Measurements from ENCODE around the gene ZNF654.

The ZNF654 gene

DNA sequence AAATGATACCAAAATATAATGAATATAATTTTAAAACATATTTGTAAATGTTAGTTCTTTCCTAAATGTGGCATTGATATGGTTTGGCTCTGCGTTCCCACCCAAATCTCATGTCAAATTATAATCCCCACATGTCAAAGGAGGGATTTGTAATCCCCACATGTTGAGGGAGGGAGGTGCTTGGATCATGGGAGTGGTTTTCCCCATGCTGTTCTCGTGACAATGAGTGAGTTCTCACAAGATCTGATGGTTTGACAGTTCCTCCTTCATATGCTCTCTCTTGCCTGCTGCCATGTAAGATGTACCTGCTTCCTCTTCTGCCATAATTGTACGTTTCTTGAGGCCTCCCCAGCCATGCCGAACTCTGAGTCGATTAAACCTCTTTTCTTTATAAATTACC is 12.3 kb upstream of the ZNF654 start:
- H3K36me3 ChIP-seq: no peaks in the 10 kb centered on the region
- H3K27me3 ChIP-seq: no peaks in the 10 kb centered on the region
- H4K20me1 ChIP-seq: no peaks in the 10 kb centered on the region
- H3K4me1 ChIP-seq: peaks cover 0 to 3% (median 0%) of the 10 kb centered on the region in 10 experiments; a peak in 1 of 20 replicates
- H3K9me3 ChIP-seq (replicated peaks in 1 of 11): 0 out of 22 replicates have a peak, but pooled peaks cover 0 to 9% (median 0%) of the 10 kb centered on the region in 11 experiments
- no peak for TF ChIP-seq Cebpa-rat (IDR thresholded peaks at IDR 0.05)
- H3K4me2 ChIP-seq: no peak overlapping the region
- H3K4me3 ChIP-seq: no peak overlapping the region
- no peak overlapping the region for H3K9ac ChIP-seq
- H3K27ac ChIP-seq: no peak overlapping the region

DNA sequence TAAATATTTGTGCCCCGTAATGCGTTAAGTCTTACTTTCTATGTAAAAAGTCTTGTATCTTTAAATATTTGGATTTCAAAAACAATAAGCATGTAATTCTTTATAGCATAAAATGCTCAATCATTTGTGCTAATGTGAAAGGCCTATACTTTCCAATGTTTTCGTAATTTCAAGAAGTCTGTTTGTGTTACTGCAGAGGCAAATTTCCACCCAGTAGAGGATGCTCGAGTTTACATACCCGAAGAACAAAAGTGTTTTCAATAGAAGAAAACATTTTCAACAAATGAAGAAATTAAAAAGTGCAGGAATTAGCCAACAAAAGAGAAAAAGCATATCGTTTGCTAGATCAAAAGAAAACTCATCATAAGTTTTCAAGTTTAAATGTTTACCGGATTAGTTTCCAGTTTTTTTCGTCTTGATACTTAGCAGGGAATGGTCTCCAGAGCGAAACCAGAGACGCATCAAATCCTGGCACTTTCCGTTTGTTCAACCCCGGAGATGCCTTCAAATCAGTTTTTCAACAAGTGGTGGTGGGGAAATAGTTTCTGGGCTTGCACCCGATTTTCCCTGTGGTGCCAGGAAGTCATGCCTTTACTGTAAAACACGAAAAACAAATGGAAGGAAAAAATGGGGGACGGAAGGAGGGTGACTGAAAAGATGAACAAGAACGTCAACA is 1.3 kb upstream of the ZNF654 start:
- no peak for TF ChIP-seq Cebpa-rat (IDR thresholded peaks at IDR 0.05)
- Histone ChIP-seq H3K4me1 (peaks cover 13 to 42% (median 33%) of the 10 kb centered on the region in 10 experiments), H3K27ac (peak overlapping the region; percentile 92 to 99 (median 96)), H3K9me3 (replicated peaks in 1 of 11) (peaks cover 0 to under 1% (median 0%) of the 10 kb centered on the region in 11 experiments; a peak in 2 of 22 replicates), H3K27me3 (no peaks in the 10 kb centered on the region), H3K36me3 (peaks cover 20 to 47% (median 30%) of the 10 kb centered on the region in 11 experiments), H3K9ac (peak overlapping the region; percentile 92 to 98 (median 95)), H3K4me2 (peak overlapping the region; percentile 73 to 91 (median 76)), H3K4me3 (peak overlapping the region; percentile 86 to 100 (median 97)), H4K20me1 (peaks cover 11 to 58% (median 44%) of the 10 kb centered on the region in 11 experiments; a peak in 18 of 22 replicates)

DNA sequence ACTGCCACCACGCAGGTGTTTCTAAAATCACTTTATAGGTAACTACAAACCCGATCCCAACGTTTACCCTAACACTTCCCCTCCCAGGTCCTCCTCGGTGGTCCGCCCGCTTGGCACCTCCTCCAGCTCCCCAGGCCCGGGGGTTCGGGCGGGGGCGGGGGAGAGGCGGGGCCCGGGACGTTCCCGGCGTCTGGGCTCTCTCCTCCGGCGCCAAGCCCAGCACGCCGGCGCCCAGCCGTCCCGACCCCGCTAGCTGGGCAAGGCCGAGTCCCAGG is 812 bp upstream of the ZNF654 start:
- Histone ChIP-seq H3K9me3 (replicated peaks in 1 of 11) (peaks cover 0 to 5% (median 0%) of the 10 kb centered on the region in 11 experiments; a peak in 5 of 22 replicates), H3K4me3 (peak overlapping the region; percentile 86 to 100 (median 97)), H3K36me3 (peaks cover 20 to 48% (median 31%) of the 10 kb centered on the region in 11 experiments), H3K9ac (peak overlapping the region; percentile 92 to 98 (median 95)), H3K27me3 (no peaks in the 10 kb centered on the region), H3K4me2 (peak overlapping the region; percentile 73 to 91 (median 76)), H3K4me1 (peaks cover 13 to 47% (median 35%) of the 10 kb centered on the region in 10 experiments), H4K20me1 (peaks cover 11 to 63% (median 45%) of the 10 kb centered on the region in 11 experiments; a peak in 19 of 22 replicates), H3K27ac (peak overlapping the region; percentile 92 to 99 (median 96))
- TF ChIP-seq Cebpa-rat (IDR thresholded peaks at IDR 0.05): no peak

DNA sequence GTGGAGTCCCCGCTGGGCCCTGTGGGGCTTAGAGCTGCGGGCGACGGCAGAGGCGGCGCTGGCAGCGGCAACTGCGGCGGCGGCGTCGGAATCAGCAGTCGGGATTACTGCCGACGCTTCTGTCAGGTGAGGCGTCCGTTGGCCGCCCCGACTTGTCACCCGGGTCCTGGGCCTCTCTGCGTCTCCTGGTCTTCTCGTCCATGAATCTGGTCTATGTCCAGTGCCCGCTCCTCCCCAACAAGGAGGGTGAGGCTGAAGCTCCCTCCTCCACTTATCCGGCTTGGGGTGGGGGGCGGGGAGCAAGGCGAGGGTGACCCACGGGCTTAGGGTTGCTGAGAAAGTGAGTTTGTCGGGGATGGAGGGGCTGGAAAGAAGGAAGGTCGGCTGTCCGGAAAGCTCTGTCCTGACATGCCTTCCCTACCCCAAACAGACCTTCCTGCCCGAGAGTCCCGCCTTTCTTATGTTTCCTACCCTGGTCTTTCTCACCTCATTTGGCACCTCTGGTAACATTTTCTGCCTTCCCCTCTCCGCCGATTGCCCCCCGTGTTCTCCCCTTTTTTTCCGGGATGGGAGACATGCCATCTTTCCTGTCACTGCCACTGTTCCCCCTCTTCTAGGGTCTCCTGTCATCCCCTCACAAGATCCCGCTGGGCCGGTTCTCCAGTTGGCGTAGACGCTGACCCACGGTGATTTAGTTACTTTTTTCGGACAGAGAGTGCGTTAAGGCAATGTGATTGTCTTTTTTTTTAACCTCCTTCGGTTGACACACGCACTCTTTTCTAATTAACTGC is 520 bp downstream of the ZNF654 start:
- Histone ChIP-seq H3K4me3 (peak overlapping the region; percentile 86 to 100 (median 97)), H3K36me3 (peaks cover 19 to 36% (median 27%) of the 10 kb centered on the region in 11 experiments), H3K27me3 (no peaks in the 10 kb centered on the region), H3K27ac (peak overlapping the region; percentile 92 to 99 (median 96)), H3K9ac (peak overlapping the region; percentile 92 to 98 (median 95)), H3K4me2 (peak overlapping the region; percentile 80 to 95 (median 88)), H4K20me1 (peaks cover 11 to 76% (median 51%) of the 10 kb centered on the region in 11 experiments; a peak in 19 of 22 replicates), H3K4me1 (peaks cover 22 to 61% (median 44%) of the 10 kb centered on the region in 10 experiments), H3K9me3 (replicated peaks in 1 of 11) (peaks cover 0 to 11% (median 6%) of the 10 kb centered on the region in 11 experiments; a peak in 11 of 22 replicates)
- TF ChIP-seq Cebpa-rat (IDR thresholded peaks at IDR 0.05): no peak

DNA sequence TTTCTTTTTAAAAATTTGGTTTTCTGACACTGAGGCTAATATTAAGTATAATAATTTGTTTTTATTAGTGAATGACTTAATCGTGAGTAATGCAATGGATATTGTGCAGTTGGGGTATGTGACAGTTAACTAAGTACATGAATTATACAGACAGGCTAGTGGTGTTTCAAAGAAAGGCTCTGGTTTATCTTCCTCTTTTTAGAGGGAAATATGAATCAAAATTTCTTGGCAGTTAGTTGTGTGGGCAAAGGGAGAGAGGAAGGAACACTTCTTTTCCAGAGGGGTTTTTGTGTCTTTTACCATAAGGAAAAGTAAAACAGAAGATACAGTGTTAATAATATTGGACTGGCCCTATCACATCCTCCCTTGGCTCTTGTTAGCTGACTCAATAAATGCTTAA is 2.7 kb downstream of the ZNF654 start:
- Histone ChIP-seq H3K4me3 (peak overlapping the region; percentile 86 to 100 (median 97); a peak in 12 of 20 replicates), H3K9ac (peak overlapping the region in 10 of 11 experiments; percentile 4 to 98 (median 48); a peak in 11 of 22 replicates), H3K4me2 (peak overlapping the region; percentile 48 to 95 (median 88)), H4K20me1 (peaks cover 11 to 77% (median 47%) of the 10 kb centered on the region in 11 experiments; a peak in 18 of 22 replicates), H3K27ac (peak overlapping the region in 8 of 11 experiments; percentile 1 to 58 (median 30); a peak in 9 of 22 replicates), H3K4me1 (peaks cover 22 to 48% (median 39%) of the 10 kb centered on the region in 10 experiments), H3K27me3 (no peaks in the 10 kb centered on the region), H3K36me3 (peaks cover 12 to 30% (median 21%) of the 10 kb centered on the region in 11 experiments; a peak in 21 of 22 replicates), H3K9me3 (replicated peaks in 1 of 11) (peaks cover 0 to 32% (median 24%) of the 10 kb centered on the region in 11 experiments; a peak in 19 of 22 replicates)
- no peak for TF ChIP-seq Cebpa-rat (IDR thresholded peaks at IDR 0.05)

DNA sequence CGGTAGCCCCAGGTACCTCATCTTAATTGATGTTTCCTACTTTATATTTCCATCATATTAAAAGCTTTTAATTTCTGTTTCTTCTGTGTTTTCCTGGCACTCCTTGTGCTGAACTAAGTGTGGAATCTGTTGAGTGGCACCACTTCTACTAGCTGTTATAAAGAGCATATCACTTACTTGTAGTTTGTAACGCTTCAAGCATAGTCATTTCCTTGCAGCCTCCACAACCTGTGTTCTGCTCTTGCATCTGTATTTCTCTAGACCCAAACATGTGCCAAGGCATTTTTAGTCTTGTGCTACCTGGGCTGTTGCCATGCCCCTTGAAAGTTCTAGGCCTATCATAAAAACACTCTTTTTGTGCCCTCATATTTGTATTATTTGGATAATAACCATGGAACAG is 16.0 kb downstream of the ZNF654 start:
- H3K27ac ChIP-seq: no peak overlapping the region
- no peak for TF ChIP-seq Cebpa-rat (IDR thresholded peaks at IDR 0.05)
- no peaks in the 10 kb centered on the region for H3K4me1 ChIP-seq
- peaks cover 28 to 92% (median 78%) of the 10 kb centered on the region in 11 experiments for H3K9me3 ChIP-seq (replicated peaks in 1 of 11)
- H3K36me3 ChIP-seq: peaks cover 23 to 84% (median 68%) of the 10 kb centered on the region in 11 experiments; a peak in 20 of 22 replicates
- H3K27me3 ChIP-seq: no peaks in the 10 kb centered on the region
- peaks cover 0 to 80% (median 17%) of the 10 kb centered on the region in 11 experiments; a peak in 13 of 22 replicates for H4K20me1 ChIP-seq
- H3K9ac ChIP-seq: no peak overlapping the region
- no peak overlapping the region for H3K4me3 ChIP-seq
- H3K4me2 ChIP-seq: no peak overlapping the region

DNA sequence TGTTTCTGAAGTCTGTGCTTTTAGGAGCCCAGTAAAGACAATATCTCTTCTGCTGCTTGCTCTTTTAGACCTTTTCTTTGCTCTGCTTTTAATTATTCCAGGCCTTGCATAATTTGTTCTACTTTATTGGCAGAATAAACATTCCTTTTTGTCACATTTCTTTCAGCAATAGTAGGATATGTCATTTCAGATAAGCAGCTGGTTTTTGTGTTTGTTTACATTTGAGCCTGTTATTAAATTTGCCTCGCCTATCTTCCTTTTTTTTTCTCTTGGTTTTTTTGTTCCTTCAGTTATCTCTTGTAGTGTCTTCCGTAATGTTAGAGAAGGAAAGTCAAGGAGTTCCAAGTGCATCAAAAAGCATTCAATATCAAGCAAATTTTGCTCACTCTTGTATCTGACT is 16.4 kb downstream of the ZNF654 start:
- Histone ChIP-seq H3K27ac (no peak overlapping the region), H3K27me3 (no peaks in the 10 kb centered on the region), H3K4me1 (no peaks in the 10 kb centered on the region), H3K36me3 (peaks cover 19 to 84% (median 66%) of the 10 kb centered on the region in 11 experiments; a peak in 20 of 22 replicates), H3K9ac (no peak overlapping the region), H3K9me3 (replicated peaks in 1 of 11) (peaks cover 24 to 92% (median 74%) of the 10 kb centered on the region in 11 experiments), H3K4me3 (no peak overlapping the region), H3K4me2 (no peak overlapping the region), H4K20me1 (peaks cover 0 to 85% (median 17%) of the 10 kb centered on the region in 11 experiments; a peak in 13 of 22 replicates)
- TF ChIP-seq Cebpa-rat (IDR thresholded peaks at IDR 0.05): no peak

DNA sequence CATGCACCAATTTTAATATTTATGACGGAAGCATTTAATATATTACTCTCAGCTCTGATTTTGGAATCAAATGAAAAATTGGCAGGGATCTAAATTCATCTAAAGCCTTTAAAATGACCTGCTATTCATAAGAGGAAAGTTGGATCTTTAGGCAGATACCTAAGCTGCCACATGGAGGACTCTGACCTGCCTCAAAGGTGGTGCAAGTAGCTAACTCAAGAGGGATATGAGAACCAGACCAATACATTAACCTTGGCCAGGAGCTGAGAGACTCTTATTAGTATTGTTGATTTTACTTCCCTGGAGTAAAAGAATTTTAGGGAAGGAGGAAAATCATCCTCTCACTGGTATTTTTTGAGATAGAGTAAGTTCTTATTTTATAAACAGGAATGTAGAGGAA is 17.7 kb downstream of the ZNF654 start:
- peaks cover 12 to 92% (median 72%) of the 10 kb centered on the region in 11 experiments for H3K9me3 ChIP-seq (replicated peaks in 1 of 11)
- TF ChIP-seq Cebpa-rat (IDR thresholded peaks at IDR 0.05): no peak
- H3K4me3 ChIP-seq: no peak overlapping the region
- H4K20me1 ChIP-seq: peaks cover 0 to 97% (median 17%) of the 10 kb centered on the region in 11 experiments; a peak in 13 of 22 replicates
- H3K4me1 ChIP-seq: no peaks in the 10 kb centered on the region
- no peak overlapping the region for H3K4me2 ChIP-seq
- peaks cover 12 to 84% (median 64%) of the 10 kb centered on the region in 11 experiments; a peak in 21 of 22 replicates for H3K36me3 ChIP-seq
- no peaks in the 10 kb centered on the region for H3K27me3 ChIP-seq
- H3K9ac ChIP-seq: no peak overlapping the region
- H3K27ac ChIP-seq: no peak overlapping the region
